ENCODE results near the gene XBP1.
"Not testable (repeated sequence)": the region's sequence is repeated elsewhere in the genome, so short reads cannot be mapped to it uniquely, and the experiment has no call there.

The XBP1 gene

DNA sequence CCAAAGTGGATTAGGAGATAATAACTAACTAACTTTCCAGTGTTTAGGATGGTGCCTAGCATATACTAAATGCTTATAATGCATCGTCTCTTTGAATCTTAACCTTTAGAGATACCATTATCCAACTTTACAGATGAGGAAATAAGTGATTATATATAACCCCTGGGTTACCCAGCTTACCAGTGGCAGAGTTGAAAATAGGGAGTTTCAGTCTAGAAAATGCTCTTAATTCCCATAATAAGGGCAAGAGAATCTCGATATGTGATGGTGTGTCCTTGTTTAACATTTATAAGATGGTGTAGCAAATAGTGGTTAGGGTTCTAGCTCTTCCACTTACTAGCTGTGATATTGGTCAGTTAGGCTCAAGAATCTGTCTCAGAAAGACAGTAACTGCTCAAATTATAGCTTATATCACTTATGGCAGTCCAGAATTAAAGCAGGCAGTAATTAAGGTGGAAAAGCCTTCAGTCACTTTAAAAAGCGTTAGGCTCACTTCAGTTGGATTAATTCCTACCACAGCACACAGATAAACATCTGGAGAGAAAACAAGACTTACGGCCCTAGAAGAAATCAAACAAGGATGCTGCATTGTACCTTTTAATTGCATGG lies 6.3 kb downstream of the XBP1 start:
- peak; percentile 26 for FAIRE-seq

GRCh38 chr22:28792491-28793383 lies 7.6 kb downstream of the XBP1 start:
- FAIRE-seq (no peak), DNase-seq (ENCODE audit: insufficient read length, low spot score) (no peak)

More for the DNA sequence above, 6.3 kb downstream of the XBP1 start:
- DNase-seq (ENCODE audit: insufficient read length, low spot score), result no peak

GRCh38 chr22:28791841-28792490 lies 8.4 kb downstream of the XBP1 start:
- DNase-seq (ENCODE audit: insufficient read length, low spot score), result no peak

DNA sequence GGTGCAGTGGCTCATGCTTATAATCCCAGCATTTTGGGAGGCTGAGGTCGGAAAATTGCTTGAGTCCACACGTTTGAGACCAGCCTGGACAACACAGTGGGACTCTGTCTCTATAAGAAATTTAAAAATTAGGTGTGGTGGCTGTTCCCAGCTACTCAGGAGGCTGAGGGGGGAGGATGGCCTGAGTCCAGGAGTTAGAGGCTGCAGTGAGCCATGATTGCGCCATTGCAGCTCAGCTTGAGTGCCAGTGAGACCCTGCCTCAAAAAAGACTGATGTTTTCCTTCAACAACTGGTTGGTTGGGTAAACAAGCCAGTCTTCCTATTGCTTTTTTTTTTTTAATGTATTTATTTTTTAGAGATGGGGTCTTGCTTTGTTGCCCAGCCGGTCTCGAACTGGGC lies 9.2 kb downstream of the XBP1 start:
- no peak for FAIRE-seq

More at GRCh38 chr22:28791841-28792490, 8.4 kb downstream of the XBP1 start:
- peak; percentile 89 for FAIRE-seq

DNA sequence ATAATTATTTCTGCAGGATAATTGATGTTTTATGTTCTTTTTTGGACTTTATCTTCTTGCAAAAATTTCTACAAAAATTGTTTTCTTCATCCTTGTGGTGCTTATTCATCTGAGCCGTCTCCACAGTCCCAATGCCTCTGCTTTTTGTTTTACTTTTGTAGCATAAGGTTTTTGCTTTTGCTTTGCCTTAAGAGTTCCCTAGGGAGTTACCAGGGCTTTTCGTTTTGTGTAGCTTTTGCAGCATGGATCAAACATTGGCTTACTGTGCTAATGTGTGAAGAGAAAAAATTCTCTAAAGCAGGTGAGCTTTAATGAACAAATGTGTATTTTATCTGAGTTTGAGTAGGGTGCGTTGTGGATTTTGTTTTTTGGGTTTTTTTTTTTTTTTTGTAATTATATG lies 11.8 kb downstream of the XBP1 start:
- DNase-seq (ENCODE audit: insufficient read length, low spot score), result no peak

More for the DNA sequence above, 9.2 kb downstream of the XBP1 start:
- no peak for DNase-seq (ENCODE audit: insufficient read length, low spot score)

GRCh38 chr22:28783786-28784671 lies 16.3 kb downstream of the XBP1 start:
- DNase-seq (ENCODE audit: insufficient read length, low spot score), result no peak
- FAIRE-seq, result no peak

More for the DNA sequence above, 11.8 kb downstream of the XBP1 start:
- FAIRE-seq, result peak; percentile 18

DNA sequence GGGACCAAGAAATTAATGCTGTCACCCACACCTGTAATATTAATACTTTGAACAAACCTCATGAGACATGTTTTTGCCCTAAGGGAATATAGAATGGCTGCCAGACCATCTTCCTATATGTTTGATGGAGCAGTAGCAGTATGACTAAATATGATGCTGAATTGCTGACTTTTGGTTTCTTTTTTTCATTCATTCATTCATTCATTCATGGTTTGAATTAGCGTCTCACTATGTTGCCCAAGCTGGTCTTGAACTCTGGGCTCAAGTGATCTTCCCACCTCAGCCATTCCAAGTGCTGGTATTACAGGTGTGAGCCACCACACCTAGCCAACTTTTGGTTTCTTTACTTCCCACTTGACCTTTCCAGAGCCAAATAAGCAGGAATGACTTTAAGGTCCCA lies 20.1 kb downstream of the XBP1 start:
- no peak for FAIRE-seq
- DNase-seq (ENCODE audit: insufficient read length, low spot score), result no peak

DNA sequence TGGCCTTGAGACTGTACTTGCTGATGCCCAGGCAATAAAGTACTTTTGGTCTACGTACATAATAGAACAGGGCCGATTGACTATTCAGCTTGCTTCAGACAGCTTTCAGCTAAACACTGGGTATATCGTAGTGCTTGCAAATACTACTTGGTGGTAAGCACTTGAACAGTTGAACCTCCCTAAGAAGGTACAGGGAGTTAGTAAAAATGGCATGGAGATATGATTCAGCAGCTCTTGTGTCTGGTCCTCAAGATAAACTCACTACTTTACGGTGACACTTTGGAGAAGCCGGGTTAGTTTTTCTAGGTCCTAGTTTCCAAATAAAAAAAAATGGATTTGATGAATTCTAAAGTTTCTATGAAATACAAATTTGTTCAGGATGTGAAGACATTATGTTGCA lies 20.5 kb downstream of the XBP1 start:
- DNase-seq (ENCODE audit: insufficient read length, low spot score) (no peak), FAIRE-seq (no peak)

DNA sequence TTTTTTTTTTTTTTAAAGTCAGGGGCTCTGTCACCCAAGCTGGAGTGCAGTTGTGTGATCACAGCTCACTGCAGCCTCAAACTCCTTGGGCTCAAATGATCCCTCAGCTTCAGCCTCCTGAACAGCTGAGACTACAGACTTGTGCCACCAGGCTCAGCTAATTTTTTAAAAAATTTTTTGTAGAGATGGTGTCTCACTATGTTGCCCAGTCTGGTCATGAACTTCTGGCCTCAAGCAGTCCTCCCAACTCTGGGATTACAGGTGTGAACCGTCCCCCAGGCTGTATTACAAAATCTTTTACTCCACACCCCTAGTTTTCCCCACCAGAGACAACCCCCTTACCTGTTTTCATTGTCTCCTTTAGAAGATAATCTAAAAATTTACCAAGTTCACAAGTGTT lies 26.0 kb downstream of the XBP1 start:
- FAIRE-seq, result no peak
- no peak for DNase-seq (ENCODE audit: insufficient read length, low spot score)

GRCh38 chr22:28773461-28773867 lies 26.9 kb downstream of the XBP1 start:
- DNase-seq (ENCODE audit: insufficient read length, low spot score) (peak; percentile 38), FAIRE-seq (peak; percentile 88)

- peak; percentile 89 for FAIRE-seq
- peak; percentile 98 for DNase-seq (ENCODE audit: insufficient read length, low spot score)
Observed at GRCh38 chr22:28772633-28773460, 27.5 kb downstream of the XBP1 start, which contains the start of gene CCDC117. CCDC117 (plus strand) TSS chr22:28772695; CDS start chr22:28772850, 155 bp downstream.

- no peak for DNase-seq (ENCODE audit: insufficient read length, low spot score)
- FAIRE-seq, result no peak
Observed at GRCh38 chr22:28771195-28771791, 29.1 kb downstream of the XBP1 start.

DNA sequence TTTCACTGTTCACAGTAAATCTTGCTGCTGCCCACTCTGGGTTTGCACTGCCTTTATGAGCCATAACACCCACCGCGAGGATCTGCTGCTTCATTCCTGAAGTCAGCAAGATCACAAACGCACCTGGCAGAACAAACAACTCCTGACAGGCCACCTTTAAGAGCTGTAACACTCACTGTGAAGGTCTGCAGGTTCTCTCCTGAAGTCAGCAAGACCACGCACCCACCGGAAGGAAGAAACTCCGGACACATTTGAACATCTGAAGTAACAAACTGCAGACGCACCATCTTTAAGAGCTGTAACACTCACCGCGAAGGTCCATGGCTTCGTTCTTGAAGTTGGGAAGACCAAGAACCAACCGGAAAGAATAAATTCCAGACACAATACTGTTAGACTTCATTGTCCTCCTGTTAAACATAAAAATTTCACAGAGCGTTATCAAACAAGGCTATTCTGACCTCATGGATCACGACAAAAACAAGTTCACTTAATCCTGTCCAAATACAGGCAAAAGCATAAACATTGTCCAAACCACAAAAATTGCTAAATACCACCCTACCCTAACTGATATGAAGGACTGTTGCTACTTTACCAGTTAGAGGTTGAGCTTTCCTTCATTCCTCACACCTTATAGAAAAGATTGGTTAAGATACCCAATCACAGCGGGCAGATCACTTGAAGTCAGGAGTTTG lies 30.8 kb downstream of the XBP1 start:
- DNase-seq (ENCODE audit: insufficient read length, low spot score), result no peak
- FAIRE-seq, result no peak

DNA sequence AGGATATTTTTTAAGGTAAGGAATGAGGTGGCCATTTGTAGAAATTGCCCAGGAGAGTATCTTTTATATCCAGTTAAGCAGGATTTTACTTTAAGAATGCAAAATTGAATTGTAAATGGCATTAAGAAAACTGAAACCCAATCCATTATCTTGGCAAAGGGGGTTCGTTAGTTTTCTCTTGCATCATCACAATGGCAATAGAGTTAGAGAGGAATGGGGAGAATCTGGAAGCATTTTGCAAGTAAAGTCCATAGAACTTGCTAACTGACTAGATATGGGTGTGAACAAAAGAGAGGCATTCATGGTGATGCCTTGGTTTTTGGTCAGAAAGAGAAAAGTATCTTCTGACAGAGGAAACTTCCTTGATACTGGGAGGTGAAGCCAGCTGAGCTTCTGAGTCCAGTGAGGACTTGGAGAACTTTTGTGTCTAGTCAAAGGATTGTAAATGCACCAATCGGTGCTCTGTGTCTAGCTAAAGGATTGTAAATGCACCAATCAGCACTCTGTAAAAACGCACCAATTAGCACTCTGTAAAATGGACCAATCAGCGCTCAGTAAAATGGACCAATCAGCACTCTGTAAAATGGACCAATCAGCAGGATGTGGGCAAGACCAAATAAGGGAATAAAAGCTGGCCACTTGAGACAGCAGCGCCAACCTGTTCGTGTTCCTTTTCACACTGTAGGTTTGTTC lies 31.5 kb downstream of the XBP1 start:
- DNase-seq (ENCODE audit: insufficient read length, low spot score) (no peak), FAIRE-seq (no peak)

GRCh38 chr22:28766628-28767027 lies 33.7 kb downstream of the XBP1 start:
- FAIRE-seq (no peak), DNase-seq (ENCODE audit: insufficient read length, low spot score) (no peak)

GRCh38 chr22:28762000-28762399 lies 38.4 kb downstream of the XBP1 start:
- FAIRE-seq; DNase-seq (ENCODE audit: insufficient read length, low spot score): not testable (repeated sequence)

- FAIRE-seq, result no peak
- DNase-seq (ENCODE audit: insufficient read length, low spot score), result no peak
Observed at GRCh38 chr22:28761449-28761755, 39.0 kb downstream of the XBP1 start.

Data from GM19239 (cell line).